Measurements from ENCODE around the gene LARP7. TPM values are rescaled to one million over a fixed set of nuclear protein-coding genes. Genes with fewer than 3 reads are reported as not detected.
"Not testable (repeated sequence)": the region's sequence is repeated elsewhere in the genome, so short reads cannot be mapped to it uniquely, and the experiment has no call there.

The LARP7 gene
- polyA plus RNA-seq, 1 donor (not counting 4 experiments of a cell fraction or from before 2014, with no cell fraction given) = 33.3 TPM

DNA sequence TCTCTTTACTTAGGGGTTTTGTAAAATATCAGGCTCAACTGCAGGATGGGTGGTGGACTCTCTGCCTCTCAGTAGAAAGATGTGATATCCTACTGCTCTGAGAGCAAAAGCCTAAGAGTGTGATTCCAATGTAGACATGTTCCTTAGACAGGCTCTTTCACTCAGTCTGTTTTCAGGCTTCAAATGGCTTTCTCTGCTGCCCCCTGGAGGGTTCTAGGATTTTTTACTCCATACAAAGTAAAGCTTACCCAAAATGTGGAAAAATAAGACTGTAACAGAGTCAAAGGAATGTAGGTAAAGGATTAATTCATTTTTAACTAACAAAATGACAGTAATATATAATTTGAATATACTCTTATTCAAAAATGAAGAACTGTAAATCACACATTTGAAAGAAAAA is 32.4 kb upstream of the LARP7 start:
- no peak overlapping the region for H3K9ac ChIP-seq (ENCODE audit: control insufficient read depth, extremely low read depth, insufficient read depth, low read length)
- no peaks in the 10 kb centered on the region for H3K4me1 ChIP-seq (ENCODE audit: control insufficient read depth, extremely low read depth, insufficient read depth, low read length)
- H3K4me3 ChIP-seq (ENCODE audit: control insufficient read depth in 2 of 3, extremely low read depth in 1 of 3, insufficient read depth in 2 of 3, low read depth in 1 of 3, low read length in 3 of 3) = no peak overlapping the region
- H3K9me1 ChIP-seq (ENCODE audit: control insufficient read depth, extremely low read depth, insufficient read depth, low read length) = no peaks in the 10 kb centered on the region
- no peaks in the 10 kb centered on the region for H3K79me2 ChIP-seq (ENCODE audit: control insufficient read depth, insufficient read depth, low read length)
- no peaks in the 10 kb centered on the region for H3K9me3 ChIP-seq (ENCODE audit: control insufficient read depth, low read depth, low read length)
- TF ChIP-seq EZH2 (IDR thresholded peaks at IDR 0.05; ENCODE audit: low read length) (no peak), CTCF (optimal IDR thresholded peaks at IDR 0.05 in 1 of 3, IDR thresholded peaks at IDR 0.05 in 1 of 3, conservative IDR thresholded peaks at IDR 0.05 in 1 of 3; ENCODE audit: extremely low read depth in 1 of 3, insufficient read depth in 2 of 3, low read length in 3 of 3) (peak; percentile 27 to 60 (median 51))
- H4K20me1 ChIP-seq (ENCODE audit: control insufficient read depth, extremely low read depth, insufficient read depth, low read length) = no peaks in the 10 kb centered on the region
- H3K4me2 ChIP-seq (ENCODE audit: control insufficient read depth, extremely low read depth, insufficient read depth, low read depth, low read length) = no peak overlapping the region
- H3K27ac ChIP-seq (ENCODE audit: control insufficient read depth, insufficient read depth, low read length) = no peak overlapping the region
- H3K27me3 ChIP-seq (ENCODE audit: control insufficient read depth, extremely low read depth, insufficient read depth, low read length) = no peaks in the 10 kb centered on the region
- H3K36me3 ChIP-seq (ENCODE audit: control insufficient read depth in 2 of 2, extremely low read depth in 1 of 2, insufficient read depth in 2 of 2, low read length in 2 of 2) = no peaks in the 10 kb centered on the region
- dilution Hi-C loops (cut with MboI; ENCODE audit: extremely low pct_ligation_motif_present, low sequenced_read_pairs) = no loop called here
- FAIRE-seq (no peak), DNase-seq (ENCODE audit: low read depth, low spot score) (peak; percentile 4)
- H2AFZ ChIP-seq (ENCODE audit: control insufficient read depth, low read length) = peak overlapping the region; percentile 69

GRCh38 chr4:112612814-112613213 is 24.1 kb upstream of the LARP7 start:
- dilution Hi-C loops (cut with MboI; ENCODE audit: extremely low pct_ligation_motif_present, low sequenced_read_pairs); H3K9me3 ChIP-seq (ENCODE audit: control insufficient read depth, low read depth, low read length): not testable (repeated sequence)

GRCh38 chr4:112616984-112617383 is 20.0 kb upstream of the LARP7 start:
- Histone ChIP-seq H3K79me2 (ENCODE audit: control insufficient read depth, insufficient read depth, low read length) (no peaks in the 10 kb centered on the region), H3K4me3 (ENCODE audit: control insufficient read depth in 2 of 3, extremely low read depth in 1 of 3, insufficient read depth in 2 of 3, low read depth in 1 of 3, low read length in 3 of 3) (no peak overlapping the region), H3K9ac (ENCODE audit: control insufficient read depth, extremely low read depth, insufficient read depth, low read length) (no peak overlapping the region), H3K27ac (ENCODE audit: control insufficient read depth, insufficient read depth, low read length) (no peak overlapping the region), H4K20me1 (ENCODE audit: control insufficient read depth, extremely low read depth, insufficient read depth, low read length) (no peaks in the 10 kb centered on the region), H2AFZ (ENCODE audit: control insufficient read depth, low read length) (no peak overlapping the region), H3K27me3 (ENCODE audit: control insufficient read depth, extremely low read depth, insufficient read depth, low read length) (no peaks in the 10 kb centered on the region), H3K9me3 (ENCODE audit: control insufficient read depth, low read depth, low read length) (no peaks in the 10 kb centered on the region), H3K4me2 (ENCODE audit: control insufficient read depth, extremely low read depth, insufficient read depth, low read depth, low read length) (no peak overlapping the region), H3K4me1 (ENCODE audit: control insufficient read depth, extremely low read depth, insufficient read depth, low read length) (no peaks in the 10 kb centered on the region), H3K36me3 (ENCODE audit: control insufficient read depth in 2 of 2, extremely low read depth in 1 of 2, insufficient read depth in 2 of 2, low read length in 2 of 2) (peaks cover 0 to 4% of the 10 kb centered on the region in 2 experiments), H3K9me1 (ENCODE audit: control insufficient read depth, extremely low read depth, insufficient read depth, low read length) (no peaks in the 10 kb centered on the region)
- DNase-seq (ENCODE audit: low read depth, low spot score) (no peak), FAIRE-seq (no peak)
- dilution Hi-C loops (cut with MboI; ENCODE audit: extremely low pct_ligation_motif_present, low sequenced_read_pairs) = no loop called here
- no peak for TF ChIP-seq CTCF (optimal IDR thresholded peaks at IDR 0.05 in 1 of 3, IDR thresholded peaks at IDR 0.05 in 1 of 3, conservative IDR thresholded peaks at IDR 0.05 in 1 of 3; ENCODE audit: extremely low read depth in 1 of 3, insufficient read depth in 2 of 3, low read length in 3 of 3)
- no peak for TF ChIP-seq EZH2 (IDR thresholded peaks at IDR 0.05; ENCODE audit: low read length)

More at GRCh38 chr4:112612814-112613213, 24.1 kb upstream of the LARP7 start:
- not testable (repeated sequence) for H3K9me1 ChIP-seq (ENCODE audit: control insufficient read depth, extremely low read depth, insufficient read depth, low read length); H3K4me2 ChIP-seq (ENCODE audit: control insufficient read depth, extremely low read depth, insufficient read depth, low read depth, low read length); H3K9ac ChIP-seq (ENCODE audit: control insufficient read depth, extremely low read depth, insufficient read depth, low read length); H3K27ac ChIP-seq (ENCODE audit: control insufficient read depth, insufficient read depth, low read length); FAIRE-seq; H3K27me3 ChIP-seq (ENCODE audit: control insufficient read depth, extremely low read depth, insufficient read depth, low read length); H4K20me1 ChIP-seq (ENCODE audit: control insufficient read depth, extremely low read depth, insufficient read depth, low read length); H2AFZ ChIP-seq (ENCODE audit: control insufficient read depth, low read length); H3K79me2 ChIP-seq (ENCODE audit: control insufficient read depth, insufficient read depth, low read length); H3K36me3 ChIP-seq (ENCODE audit: control insufficient read depth in 2 of 2, extremely low read depth in 1 of 2, insufficient read depth in 2 of 2, low read length in 2 of 2); H3K4me1 ChIP-seq (ENCODE audit: control insufficient read depth, extremely low read depth, insufficient read depth, low read length); H3K4me3 ChIP-seq (ENCODE audit: control insufficient read depth in 2 of 3, extremely low read depth in 1 of 3, insufficient read depth in 2 of 3, low read depth in 1 of 3, low read length in 3 of 3); DNase-seq (ENCODE audit: low read depth, low spot score)
